NCI-H446 treated with DMSO at 0.1 percent for 48 hours (cell line): ENCODE measurements around the gene EZH2.

Source experiments
- DNase-seq: peaks from one replicate; lab custom pipeline; 2025; lab: John Stamatoyannopoulos, UW

The EZH2 gene

DNA sequence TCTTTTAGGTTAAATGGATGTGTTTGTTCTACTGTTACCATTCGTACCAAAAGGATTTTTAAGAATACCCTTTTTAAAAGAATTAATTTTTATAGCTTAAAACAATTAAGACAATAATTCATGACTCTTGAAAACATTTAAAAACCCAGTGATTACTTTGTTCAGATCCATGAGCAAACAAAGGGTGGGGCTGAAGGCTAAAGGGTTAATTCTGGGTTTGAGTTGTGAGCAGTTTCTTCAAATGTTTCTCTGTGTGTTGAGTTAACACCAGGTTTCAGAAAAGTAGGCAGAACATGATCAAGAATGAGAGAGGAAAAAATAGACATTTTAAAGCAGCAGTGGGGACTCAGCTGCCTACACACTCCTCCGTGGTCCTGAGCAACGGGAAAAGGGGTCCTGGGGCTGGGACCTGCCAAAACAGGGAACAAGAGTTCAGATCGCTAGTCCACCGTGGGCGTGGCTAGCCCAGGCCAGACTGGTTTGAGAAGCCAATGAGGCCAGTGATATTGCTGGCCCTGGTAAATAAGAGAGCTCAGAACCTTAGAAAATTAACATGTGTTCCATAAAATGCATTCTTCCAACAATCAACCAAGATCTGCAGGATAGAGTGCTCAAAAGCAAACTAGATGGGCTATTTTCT, 14.9 kb upstream of the EZH2 start:
- DNase-seq: no peak

DNA sequence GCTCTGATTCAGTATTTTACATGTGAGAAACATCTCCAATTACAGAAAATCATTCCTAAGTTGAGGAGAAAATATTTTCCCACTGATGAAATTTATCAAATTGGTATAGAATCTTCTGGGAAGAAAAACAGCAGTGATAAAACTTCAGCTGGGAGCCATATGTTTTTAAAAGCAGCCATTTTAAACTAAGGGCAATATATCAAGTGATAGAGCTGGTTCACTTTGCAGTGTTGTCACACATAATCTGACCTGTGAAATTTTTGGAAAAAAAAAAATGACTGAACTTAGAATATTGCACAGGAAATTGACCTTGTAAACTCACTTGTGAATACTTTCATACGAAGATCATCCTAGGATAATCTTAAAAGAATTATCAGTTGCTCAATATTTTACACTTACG, 10.5 kb upstream of the EZH2 start:
- no peak for DNase-seq

DNA sequence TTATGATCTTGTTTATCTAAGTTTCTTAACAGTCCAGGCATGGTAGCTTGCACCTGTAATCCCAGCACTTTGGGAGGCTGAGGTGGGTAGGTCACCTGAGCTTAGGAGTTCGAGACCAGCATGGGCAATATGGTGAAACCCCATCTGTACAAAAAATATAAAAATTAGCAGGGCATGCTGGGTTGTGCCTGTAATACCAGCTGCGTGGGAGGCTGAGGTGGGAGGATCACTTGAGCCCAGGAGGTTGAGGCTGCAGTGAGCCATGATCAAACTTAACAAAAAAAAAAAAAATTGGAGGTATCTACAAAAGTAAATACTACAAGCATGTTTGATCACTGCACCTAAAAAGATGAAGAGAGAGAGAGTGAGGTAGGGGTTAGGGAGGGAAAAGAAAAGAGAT, 9.0 kb upstream of the EZH2 start:
- no peak for DNase-seq

DNA sequence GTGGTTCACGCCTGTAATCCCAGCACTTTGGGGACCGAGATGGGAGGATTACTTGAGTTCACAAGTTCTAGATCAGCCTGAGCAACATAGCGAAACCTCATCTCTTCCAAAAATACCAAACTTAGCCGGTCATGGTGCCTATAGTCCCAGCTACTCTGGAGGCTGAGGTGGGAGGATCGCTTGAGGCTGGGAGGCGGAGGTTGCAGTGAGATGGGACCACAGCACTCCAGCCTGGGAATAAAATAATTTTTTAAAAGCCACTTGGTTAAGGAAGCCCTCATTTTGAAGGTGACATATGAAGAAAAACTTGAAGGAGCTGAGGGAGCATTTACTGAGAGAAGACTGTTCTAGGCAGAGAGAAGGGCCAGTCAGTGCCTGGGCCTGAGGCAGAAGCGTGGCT, 4.2 kb upstream of the EZH2 start:
- DNase-seq: no peak

DNA sequence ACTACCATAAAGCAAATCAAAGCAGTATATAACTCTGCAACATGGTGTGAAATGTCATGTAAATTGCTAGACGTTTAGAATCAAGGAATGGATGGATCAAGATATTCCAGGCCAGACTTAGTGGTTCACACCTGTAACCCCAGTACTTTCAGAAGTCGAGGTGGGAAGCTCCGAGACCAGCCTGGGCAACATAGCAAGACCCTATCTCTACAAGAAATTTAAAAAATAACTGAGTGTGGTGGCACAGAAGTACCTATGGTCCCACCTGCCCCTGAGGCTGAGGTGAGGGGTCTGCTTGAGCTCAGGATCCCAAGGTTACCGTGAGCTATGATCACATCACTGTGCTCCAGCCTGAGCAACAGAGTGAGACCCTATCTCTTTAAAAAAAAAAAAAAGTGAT, 2.8 kb upstream of the EZH2 start:
- DNase-seq: no peak

DNA sequence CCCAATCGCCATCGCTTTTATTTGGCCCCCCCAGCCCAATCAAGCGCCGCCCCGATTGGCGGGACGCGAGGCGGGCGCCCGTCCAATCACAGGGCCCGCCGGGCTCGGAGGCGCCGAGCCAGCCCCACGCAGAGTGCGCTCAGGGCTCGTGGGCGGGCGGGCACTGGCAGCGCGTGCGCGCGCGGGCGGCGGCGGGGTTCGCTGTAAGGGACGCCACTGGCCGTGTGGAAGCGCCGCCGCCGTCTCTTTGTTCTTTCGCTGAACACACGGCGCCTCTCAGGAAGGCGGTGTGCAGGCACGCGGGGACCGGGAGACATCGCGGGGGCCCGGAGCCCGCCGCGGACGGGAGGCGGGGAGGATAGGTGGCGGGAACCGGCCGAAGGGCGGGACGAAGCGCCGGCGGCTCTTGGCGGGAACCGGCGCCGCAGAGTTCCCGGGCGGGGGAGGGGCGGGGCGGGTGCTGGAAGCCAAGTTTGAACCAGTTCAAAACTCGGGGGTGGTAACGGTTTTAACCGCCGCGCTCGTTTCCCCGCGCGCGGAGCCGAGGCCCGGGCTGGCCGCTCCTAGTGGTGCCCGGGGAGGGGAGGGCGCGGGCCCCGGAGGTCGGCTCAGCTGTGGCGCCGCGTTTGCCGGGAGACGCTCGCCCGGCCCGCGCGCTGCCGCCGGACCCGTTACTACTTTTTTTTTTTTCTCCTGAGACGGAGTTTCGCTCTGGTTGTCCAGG, 370 bp upstream of the EZH2 start:
- peak; percentile 81 for DNase-seq

DNA sequence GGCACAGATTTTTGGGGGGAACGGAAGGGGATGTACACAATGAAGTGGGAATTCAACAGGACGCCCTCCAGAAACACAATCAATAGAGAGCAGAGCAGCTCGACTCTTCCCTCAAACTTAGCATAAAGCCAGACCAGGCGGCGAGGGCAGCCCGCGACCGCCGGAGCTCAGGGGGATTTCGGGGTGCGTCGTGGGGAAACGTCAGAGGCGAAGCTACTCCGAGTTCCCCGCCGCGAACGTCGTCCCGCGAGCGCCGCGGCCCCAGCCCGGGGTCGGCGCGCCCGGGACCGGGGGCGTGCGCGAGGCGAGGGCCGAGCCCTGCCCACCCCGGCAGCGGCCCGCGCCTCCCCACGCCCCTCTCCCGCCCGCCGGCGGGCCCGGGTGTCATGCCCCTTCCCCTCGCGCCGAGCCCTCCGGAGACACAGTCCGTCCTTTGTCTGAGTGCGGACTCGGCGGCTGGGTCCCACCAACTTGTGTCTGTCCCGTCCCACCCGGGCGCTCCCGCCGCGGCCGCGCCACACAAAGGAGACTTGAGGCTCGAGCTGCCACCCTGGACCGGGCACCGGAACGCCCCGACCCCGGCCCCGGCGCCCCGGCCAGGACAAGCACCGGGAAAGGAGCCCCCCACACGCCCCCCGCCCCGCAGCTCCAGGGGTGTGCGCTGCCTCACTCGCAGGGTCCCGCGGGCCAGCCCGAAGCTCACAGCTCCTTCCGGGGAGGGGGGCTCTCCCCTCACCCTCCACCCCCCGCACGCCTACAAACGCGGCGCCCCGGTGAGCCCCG, 634 bp downstream of the EZH2 start:
- DNase-seq: no peak

DNA sequence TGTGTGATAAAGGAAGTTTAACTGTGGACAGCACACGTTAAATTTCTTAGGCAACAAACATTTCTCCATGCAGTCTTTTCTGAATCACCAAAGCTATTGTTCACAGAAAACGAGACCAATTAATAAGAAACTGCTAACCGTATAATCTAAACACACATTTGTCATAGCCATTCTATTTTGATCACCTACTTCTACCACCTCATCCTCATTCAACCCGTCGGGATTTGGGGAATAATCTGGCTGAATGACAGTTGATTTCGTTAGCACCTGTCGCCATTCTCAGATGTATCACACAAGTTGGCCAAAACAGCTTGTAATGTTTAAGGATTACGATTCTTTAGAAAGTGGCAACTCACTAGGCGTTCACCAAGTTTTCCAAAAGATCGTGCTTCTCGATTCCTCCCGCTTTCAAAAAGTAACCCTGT, 1.2 kb downstream of the EZH2 start:
- DNase-seq: no peak

DNA sequence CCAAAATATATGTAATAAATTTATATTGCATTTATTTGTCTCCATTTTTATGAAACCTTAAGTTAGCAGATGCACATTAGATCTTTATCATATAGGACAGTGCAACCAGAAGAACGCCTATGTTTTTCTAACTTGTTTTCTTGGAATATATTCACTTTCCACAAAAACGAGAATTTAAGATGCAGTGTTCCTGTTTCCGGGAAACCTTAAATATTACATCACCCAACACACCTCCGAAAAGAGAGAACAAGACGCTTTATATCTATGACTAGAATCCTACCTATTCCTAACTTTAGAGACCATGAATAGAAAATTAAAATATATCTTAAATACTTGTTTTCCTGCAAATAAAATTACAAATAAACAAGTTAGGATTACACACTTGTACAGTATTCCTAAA, 1.9 kb downstream of the EZH2 start:
- DNase-seq: no peak

DNA sequence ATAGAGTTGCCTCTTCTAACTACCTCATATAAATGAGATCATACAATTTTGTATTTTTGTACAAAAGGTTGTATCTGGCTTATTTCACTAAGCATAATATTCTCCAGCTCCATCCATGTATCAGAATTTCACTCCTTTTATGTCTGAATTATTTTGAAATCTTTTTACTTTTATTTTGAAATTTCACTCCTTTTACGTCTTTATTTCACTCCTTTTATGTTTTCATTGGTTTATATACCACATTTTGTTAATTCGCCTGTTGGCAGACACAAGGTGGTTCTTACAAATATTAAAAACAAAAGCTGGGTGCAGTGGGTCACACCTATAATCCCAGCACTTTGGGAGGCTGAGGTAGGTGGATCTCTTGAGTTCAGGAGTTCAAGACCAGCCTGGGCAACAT, 5.8 kb downstream of the EZH2 start:
- no peak for DNase-seq

DNA sequence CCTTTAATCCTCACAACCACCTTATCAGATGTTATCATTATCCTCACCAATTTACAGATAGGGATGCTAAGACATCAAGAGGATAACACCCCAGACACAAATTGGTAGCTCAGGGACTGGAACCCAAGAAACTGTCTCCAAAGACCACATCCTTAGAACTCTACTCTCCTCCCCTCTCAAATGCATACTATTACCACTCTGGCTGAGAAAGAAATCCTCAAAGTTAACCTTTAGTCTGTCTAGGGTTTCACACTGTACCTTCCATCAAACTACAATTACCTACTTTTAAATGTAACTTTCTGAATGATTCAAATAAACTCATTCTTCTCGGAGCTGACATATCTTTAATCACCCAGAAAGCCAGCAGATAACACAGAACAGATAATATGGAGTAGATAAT, 6.6 kb downstream of the EZH2 start:
- no peak for DNase-seq

DNA sequence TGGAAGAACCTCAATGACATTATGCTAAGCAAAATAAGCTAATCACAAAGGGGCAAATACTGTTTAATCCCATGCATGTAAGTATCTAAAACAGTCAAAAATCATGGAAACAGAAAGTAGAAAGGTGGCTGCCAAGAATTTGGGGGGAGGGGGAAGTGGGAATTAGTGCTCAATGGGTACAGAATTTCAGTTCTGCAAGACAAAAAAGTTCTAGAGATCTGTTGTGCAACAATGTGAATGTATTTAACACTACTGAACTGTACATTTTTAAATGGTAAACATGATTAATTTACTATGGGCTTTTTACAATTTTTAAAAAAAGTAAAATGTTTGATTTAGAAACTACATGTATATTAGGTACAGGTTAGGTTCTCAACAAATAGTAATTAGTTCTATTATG, 11.9 kb downstream of the EZH2 start:
- DNase-seq: no peak

DNA sequence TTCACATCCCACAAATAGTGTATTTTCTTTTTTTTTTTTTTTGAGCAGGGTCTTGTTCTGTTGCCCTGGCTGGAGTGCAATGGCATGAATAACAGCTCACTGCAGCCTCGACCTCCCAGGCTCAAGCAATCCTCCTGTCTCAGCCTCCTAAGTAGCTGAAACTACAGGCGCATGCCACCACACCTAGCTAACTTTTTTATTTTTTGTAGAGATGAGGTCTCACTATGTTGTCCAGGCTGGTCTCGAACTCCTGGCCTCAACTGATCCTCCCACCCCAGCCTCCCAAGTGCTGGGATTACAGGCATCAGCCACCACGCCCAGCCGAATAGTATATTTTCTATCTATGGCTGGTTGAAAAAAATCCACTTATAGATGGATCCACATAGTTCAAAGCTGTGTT, 12.5 kb downstream of the EZH2 start:
- no peak for DNase-seq

DNA sequence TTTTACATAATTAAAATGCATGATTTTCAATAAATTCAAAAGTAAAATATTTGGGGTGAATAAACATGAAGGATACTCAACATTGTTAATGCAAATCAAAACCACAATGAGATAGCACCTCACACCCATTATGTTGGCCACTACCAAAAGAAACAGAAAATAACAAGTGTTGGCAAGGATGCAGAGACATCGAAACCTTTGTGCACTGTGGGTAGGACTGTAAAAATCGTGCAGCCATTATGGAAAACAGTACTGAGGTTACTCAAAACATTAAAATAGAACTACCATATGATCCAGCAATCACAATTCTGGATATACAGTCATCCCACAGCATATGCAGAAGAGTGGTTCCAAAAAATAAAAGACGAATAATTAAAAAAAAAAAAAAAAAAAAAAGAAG, 13.1 kb downstream of the EZH2 start:
- DNase-seq: no peak

DNA sequence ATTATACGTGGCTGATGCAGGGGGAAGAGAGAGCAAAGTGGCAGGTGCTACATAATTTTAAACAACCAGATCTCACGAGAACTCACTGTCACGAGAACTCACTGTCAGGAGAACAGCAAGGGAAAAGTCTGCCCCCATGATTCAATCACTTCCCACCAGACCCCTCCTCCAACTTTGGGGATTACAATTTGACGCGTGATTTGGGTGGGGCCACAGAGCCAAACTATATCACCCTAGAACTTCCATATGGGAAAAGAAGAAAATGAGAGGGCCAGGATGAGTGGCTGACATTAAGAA, 15.8 kb downstream of the EZH2 start:
- DNase-seq: no peak

DNA sequence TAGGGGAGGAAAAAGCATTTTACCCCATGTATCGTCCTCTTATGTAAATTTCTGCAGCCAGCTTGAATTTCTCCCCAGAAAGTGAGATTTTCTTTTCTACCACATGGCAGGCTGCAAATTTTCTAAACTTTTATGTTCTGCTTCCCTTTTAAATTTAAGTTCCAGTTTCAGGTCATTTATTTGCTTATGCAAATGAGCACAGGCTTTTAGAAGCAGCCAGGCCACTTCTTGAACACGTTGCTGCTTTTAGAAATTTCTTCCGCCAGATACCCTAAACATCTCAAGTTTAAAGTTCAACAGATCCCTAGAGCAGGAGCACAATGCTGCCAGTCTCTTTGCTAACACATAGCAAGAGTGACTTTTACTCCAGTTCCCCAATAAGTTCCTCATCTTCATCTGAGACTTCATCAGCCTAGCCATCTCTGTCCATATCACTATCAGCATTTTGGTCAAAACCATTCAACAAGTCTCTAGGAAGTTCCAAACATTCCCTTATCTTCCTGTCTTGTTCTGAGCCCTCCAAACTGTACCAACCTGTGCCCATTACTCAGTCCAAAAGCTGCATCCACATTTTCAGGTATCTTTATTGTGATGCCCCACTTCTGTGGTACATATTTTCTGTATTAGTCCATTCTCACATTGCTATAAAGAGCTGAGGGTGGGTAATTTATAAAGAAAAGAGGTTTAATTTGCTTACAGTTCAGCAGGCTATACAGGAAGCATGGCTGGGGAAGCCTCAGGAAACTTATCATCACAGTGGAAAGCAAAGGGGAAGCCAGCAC, 16.3 kb downstream of the EZH2 start:
- DNase-seq: no peak

DNA sequence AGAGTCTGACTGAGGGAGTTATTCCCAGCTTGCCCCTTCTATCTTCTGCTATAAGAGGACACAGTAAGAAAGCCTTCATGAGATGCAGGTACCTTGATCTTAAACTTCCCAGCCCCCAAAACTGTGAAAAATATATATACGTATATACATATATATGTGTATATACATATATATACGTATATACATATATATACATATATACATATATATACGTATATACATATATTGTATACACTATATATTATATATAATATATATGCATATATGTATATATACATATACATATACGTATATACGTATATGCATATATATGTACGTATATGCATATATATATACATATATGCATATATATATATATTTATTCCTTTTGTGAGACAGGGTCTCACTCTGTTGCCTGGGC, 17.7 kb downstream of the EZH2 start:
- DNase-seq: no peak

DNA sequence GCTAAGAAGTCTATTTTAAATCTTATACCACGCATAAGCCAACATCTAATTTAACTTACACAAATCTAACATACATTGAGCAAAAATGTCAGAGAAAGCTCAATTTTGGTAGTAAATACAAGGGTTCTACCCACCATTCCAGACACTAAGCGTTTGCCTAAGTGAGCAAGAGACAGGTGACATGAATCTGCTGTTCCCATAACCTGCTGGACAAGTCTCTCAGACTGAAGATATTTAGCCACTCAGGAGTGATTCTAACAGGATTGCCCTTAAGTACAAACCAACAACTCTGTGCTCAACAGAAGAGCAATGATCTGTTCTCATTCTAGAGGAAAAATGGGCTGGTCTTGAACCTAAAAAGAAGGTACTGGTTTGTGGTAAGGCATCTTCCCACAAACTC, 18.8 kb downstream of the EZH2 start:
- DNase-seq: no peak

DNA sequence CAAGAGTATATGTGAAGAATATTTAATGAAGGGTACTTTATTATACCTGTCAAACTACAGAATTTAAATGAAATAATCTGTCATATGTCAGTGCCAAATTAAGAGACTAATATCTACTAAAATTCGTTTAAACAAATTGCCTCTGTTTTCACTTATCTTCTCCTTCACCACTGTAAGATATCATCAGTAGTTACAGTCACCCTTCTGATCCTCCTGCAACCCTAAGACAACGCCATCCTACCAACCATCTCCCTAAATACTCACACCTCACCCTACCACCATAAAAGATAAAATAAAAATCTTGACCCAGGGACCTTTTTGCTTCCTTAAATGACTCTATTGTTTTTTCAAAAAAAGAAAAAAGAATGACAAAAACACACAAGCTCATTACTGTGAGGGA, 20.8 kb downstream of the EZH2 start:
- no peak for DNase-seq

DNA sequence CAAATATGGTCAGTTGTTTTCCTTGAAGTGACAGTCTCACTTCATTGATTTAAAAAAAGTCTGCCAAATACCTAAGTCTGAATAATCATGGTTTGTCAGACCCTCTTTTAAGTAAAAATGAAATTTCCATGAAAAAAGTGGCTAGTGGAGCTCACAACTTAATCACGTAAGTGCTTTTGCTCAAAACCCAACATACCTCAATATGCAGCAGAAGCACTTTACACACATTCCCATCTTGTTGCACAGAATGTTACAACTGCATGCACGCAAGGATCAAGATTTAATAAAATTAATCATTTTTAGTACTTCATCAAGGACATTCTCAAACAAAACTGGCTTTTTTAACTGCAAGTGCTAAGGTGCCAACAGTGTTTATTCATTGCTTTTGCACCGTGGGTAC, 21.6 kb downstream of the EZH2 start:
- no peak for DNase-seq

DNA sequence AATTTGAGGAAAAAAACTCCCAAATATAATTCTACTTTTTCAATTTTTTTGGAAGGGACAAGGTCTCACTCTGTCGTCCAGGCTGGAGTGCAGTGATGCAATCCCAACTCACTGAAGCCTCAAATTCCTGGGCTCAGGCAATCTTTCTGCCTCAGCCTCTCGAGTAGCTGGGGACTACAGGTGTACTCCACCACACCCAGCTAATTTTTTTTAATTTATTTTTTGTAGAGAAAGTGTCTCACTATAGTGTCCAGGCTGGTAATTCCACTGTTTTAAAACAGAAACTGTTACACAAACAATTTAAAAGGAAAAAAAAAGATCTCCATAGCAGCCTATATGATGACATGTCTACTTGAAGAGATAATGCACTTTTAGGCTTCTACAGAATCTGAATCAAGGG, 25.6 kb downstream of the EZH2 start:
- DNase-seq: no peak

DNA sequence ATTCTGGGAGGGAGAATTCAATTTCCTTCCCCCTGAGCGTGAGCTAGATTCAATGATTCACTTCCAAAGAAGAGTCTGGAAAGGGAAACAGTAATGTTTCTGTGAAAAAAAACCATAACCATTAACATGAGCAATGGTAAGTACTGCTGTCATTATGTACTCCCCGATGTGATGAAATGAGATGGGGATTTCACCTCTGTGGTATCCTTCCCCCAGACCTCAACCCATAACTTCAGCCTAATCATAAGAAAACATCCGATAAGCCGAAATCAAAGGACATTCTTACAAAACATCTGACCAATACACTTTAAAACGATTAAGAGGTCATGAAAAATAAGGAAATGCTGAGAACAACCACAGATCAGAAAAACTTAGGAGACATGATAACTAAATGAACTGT, 27.2 kb downstream of the EZH2 start:
- no peak for DNase-seq

DNA sequence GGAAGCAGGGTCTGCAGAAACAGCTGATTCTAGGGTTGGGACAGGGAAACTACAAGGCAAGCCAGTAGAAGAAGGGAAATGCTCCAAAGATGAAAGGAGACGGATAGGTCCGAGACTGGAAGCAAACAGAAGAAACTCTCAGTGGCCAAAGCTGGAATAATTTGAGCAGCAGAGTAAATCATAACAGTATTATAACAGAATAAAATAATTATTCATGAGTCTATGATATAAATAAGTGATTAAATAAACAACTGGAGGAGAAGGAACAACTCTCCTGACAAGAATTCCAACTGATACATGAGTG, 27.6 kb downstream of the EZH2 start:
- DNase-seq: no peak
